ENCODE data around the gene BICRAL.

DNA sequence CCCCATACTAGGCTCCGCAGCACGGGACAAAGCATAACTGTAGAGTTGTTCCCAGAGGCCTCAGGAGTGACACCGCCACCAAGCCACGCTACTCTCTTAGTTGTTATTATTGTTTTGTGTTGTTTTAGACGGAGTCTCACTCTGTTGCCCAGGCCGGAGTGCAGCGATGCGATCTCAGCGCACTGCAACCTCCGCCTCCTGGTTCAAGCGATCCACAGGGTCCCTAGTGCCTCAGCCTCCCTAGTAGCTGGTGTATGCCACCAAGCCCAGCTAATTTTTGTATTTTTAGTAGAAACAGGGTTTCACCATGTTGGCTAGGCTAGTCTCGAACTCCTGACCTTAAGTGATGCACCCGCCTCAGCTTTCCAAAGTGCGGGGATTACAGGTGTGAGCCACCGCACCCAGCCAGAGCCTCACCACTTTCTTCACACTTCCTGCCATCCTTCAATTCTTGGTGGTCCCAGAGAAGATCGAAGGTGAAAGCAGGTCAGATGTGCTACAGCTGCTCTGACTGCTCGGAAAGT, 109.4 kb downstream of the BICRAL start:
- TF ChIP-seq, protein P1, sequence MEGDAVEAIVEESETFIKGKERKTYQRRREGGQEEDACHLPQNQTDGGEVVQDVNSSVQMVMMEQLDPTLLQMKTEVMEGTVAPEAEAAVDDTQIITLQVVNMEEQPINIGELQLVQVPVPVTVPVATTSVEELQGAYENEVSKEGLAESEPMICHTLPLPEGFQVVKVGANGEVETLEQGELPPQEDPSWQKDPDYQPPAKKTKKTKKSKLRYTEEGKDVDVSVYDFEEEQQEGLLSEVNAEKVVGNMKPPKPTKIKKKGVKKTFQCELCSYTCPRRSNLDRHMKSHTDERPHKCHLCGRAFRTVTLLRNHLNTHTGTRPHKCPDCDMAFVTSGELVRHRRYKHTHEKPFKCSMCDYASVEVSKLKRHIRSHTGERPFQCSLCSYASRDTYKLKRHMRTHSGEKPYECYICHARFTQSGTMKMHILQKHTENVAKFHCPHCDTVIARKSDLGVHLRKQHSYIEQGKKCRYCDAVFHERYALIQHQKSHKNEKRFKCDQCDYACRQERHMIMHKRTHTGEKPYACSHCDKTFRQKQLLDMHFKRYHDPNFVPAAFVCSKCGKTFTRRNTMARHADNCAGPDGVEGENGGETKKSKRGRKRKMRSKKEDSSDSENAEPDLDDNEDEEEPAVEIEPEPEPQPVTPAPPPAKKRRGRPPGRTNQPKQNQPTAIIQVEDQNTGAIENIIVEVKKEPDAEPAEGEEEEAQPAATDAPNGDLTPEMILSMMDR (IDR thresholded peaks at IDR 0.05; ENCODE audit: low read depth, low read length, poor library complexity, severe bottlenecking), result no peak
- TF ChIP-seq EZH2phosphoT487 (IDR thresholded peaks at IDR 0.05; ENCODE audit: borderline replicate concordance, low read length), result no peak
